GM19193 (cell line): Measurements from ENCODE around the gene EHBP1L1.

Experiments used
- POLR2A ChIP-seq: IDR thresholded peaks from 4 replicates; pipeline ENCODE4 v1.6.1; 2011; ENCODE audit not compliant: insufficient read depth, insufficient read length; ENCODE audit errors: extremely low read depth

The EHBP1L1 gene

GRCh38 chr11:65578667-65579066 lies 2.8 kb downstream of the EHBP1L1 start:
- no peak for TF ChIP-seq POLR2A

GRCh38 chr11:65579291-65579690 lies 3.4 kb downstream of the EHBP1L1 start:
- no peak for TF ChIP-seq POLR2A

GRCh38 chr11:65580031-65580692 lies 4.3 kb downstream of the EHBP1L1 start:
- TF ChIP-seq POLR2A, result no peak

GRCh38 chr11:65580756-65581155 lies 4.9 kb downstream of the EHBP1L1 start:
- TF ChIP-seq POLR2A, result no peak

- no peak for TF ChIP-seq POLR2A
Observed at GRCh38 chr11:65581928-65582327, 6.1 kb downstream of the EHBP1L1 start.

GRCh38 chr11:65583589-65583988 lies 7.7 kb downstream of the EHBP1L1 start:
- TF ChIP-seq POLR2A, result no peak

GRCh38 chr11:65584106-65584505 lies 8.3 kb downstream of the EHBP1L1 start:
- no peak for TF ChIP-seq POLR2A

- no peak for TF ChIP-seq POLR2A
Observed at GRCh38 chr11:65584723-65585171, 8.9 kb downstream of the EHBP1L1 start.

- no peak for TF ChIP-seq POLR2A
Observed at GRCh38 chr11:65585396-65586246, 9.8 kb downstream of the EHBP1L1 start.

GRCh38 chr11:65586247-65586630 lies 10.4 kb downstream of the EHBP1L1 start:
- no peak for TF ChIP-seq POLR2A

GRCh38 chr11:65586676-65587075 lies 10.8 kb downstream of the EHBP1L1 start:
- no peak for TF ChIP-seq POLR2A

- peak; percentile 53 for TF ChIP-seq POLR2A
Observed at GRCh38 chr11:65588199-65589054, 12.6 kb downstream of the EHBP1L1 start.

GRCh38 chr11:65589444-65590239 lies 13.8 kb downstream of the EHBP1L1 start:
- TF ChIP-seq POLR2A, result no peak

GRCh38 chr11:65590240-65590738 lies 14.4 kb downstream of the EHBP1L1 start:
- TF ChIP-seq POLR2A, result no peak
